ENCODE data around the gene TMEM143. TPM values are rescaled to one million over a fixed set of nuclear protein-coding genes. Genes with fewer than 3 reads are reported as not detected.

TMEM143 gene
- total and polyA plus RNA-seq, 4 donors = 3.2 to 10.2 (median 6.7) TPM

GRCh38 chr19:48365602-48366001, 1.9 kb upstream of the TMEM143 start:
- WGBS = 97% methylated on average over 11 of the region's 11 CpGs
- no peak for DNase-seq (ENCODE audit: low spot score)
- H3K4me1 ChIP-seq (ENCODE audit: control insufficient read depth in 4 of 4, insufficient read depth in 4 of 4, low read length in 3 of 4) = peaks cover 0 to 11% (median 6%) of the 10 kb centered on the region in 4 donors
- H3K9me3 ChIP-seq (ENCODE audit: control insufficient read depth in 4 of 4, low read length in 3 of 4) = no peaks in the 10 kb centered on the region
- TF ChIP-seq, protein P1, sequence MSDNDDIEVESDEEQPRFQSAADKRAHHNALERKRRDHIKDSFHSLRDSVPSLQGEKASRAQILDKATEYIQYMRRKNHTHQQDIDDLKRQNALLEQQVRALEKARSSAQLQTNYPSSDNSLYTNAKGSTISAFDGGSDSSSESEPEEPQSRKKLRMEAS (IDR thresholded peaks at IDR 0.05) = no peak
- no peak overlapping the region for H3K27ac ChIP-seq (ENCODE audit: low read depth in 1 of 2, low read length in 2 of 2)
- peaks cover 0 to 1% (median 0%) of the 10 kb centered on the region in 4 donors for H3K36me3 ChIP-seq (ENCODE audit: control insufficient read depth in 4 of 4, insufficient read depth in 3 of 4, low read depth in 1 of 4, low read length in 3 of 4)
- no peak overlapping the region for H3K4me3 ChIP-seq (ENCODE audit: low read depth in 1 of 3, low read length in 3 of 3)
- no peak overlapping the region for H3K9ac ChIP-seq (ENCODE audit: low read depth in 1 of 2, low read length in 2 of 2)
- no peaks in the 10 kb centered on the region for H3K27me3 ChIP-seq (ENCODE audit: control insufficient read depth in 4 of 4, insufficient read depth in 4 of 4, low read length in 3 of 4)

- Histone ChIP-seq H3K27me3 (ENCODE audit: control insufficient read depth in 4 of 4, insufficient read depth in 4 of 4, low read length in 3 of 4) (no peaks in the 10 kb centered on the region), H3K9me3 (ENCODE audit: control insufficient read depth in 4 of 4, low read length in 3 of 4) (no peaks in the 10 kb centered on the region), H3K4me3 (ENCODE audit: low read depth in 1 of 3, low read length in 3 of 3) (peak overlapping the region in 1 of 3 donors; percentile 7), H3K4me1 (ENCODE audit: control insufficient read depth in 4 of 4, insufficient read depth in 4 of 4, low read length in 3 of 4) (peaks cover 0 to 11% (median 6%) of the 10 kb centered on the region in 4 donors), H3K9ac (ENCODE audit: low read depth in 1 of 2, low read length in 2 of 2) (no peak overlapping the region), H3K27ac (ENCODE audit: low read depth in 1 of 2, low read length in 2 of 2) (peak overlapping the region in 1 of 2 donors; percentile 99), H3K36me3 (ENCODE audit: control insufficient read depth in 4 of 4, insufficient read depth in 3 of 4, low read depth in 1 of 4, low read length in 3 of 4) (peaks cover 0 to 3% (median under 1%) of the 10 kb centered on the region in 4 donors)
- 71% methylated on average over 10 of the region's 10 CpGs for WGBS
- no peak for DNase-seq (ENCODE audit: low spot score)
- TF ChIP-seq REST (IDR thresholded peaks at IDR 0.05) (no peak), SP1 (IDR thresholded peaks at IDR 0.05) (no peak), TAF1 (conservative IDR thresholded peaks at IDR 0.05) (no peak), HNF4A (conservative IDR thresholded peaks at IDR 0.05) (no peak), FOXA2 (IDR thresholded peaks at IDR 0.05) (no peak), FOXA1 (IDR thresholded peaks at IDR 0.05) (no peak), GABPA (IDR thresholded peaks at IDR 0.05 in 1 of 2, conservative IDR thresholded peaks at IDR 0.05 in 1 of 2) (no peak), NR2F2 (IDR thresholded peaks at IDR 0.05) (no peak)
- TF ChIP-seq, protein P2, sequence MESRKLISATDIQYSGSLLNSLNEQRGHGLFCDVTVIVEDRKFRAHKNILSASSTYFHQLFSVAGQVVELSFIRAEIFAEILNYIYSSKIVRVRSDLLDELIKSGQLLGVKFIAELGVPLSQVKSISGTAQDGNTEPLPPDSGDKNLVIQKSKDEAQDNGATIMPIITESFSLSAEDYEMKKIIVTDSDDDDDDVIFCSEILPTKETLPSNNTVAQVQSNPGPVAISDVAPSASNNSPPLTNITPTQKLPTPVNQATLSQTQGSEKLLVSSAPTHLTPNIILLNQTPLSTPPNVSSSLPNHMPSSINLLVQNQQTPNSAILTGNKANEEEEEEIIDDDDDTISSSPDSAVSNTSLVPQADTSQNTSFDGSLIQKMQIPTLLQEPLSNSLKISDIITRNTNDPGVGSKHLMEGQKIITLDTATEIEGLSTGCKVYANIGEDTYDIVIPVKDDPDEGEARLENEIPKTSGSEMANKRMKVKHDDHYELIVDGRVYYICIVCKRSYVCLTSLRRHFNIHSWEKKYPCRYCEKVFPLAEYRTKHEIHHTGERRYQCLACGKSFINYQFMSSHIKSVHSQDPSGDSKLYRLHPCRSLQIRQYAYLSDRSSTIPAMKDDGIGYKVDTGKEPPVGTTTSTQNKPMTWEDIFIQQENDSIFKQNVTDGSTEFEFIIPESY (IDR thresholded peaks at IDR 0.05) = no peak
- TF ChIP-seq, protein P1 (IDR thresholded peaks at IDR 0.05) = no peak
- TF ChIP-seq, protein P3, sequence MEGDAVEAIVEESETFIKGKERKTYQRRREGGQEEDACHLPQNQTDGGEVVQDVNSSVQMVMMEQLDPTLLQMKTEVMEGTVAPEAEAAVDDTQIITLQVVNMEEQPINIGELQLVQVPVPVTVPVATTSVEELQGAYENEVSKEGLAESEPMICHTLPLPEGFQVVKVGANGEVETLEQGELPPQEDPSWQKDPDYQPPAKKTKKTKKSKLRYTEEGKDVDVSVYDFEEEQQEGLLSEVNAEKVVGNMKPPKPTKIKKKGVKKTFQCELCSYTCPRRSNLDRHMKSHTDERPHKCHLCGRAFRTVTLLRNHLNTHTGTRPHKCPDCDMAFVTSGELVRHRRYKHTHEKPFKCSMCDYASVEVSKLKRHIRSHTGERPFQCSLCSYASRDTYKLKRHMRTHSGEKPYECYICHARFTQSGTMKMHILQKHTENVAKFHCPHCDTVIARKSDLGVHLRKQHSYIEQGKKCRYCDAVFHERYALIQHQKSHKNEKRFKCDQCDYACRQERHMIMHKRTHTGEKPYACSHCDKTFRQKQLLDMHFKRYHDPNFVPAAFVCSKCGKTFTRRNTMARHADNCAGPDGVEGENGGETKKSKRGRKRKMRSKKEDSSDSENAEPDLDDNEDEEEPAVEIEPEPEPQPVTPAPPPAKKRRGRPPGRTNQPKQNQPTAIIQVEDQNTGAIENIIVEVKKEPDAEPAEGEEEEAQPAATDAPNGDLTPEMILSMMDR (IDR thresholded peaks at IDR 0.05; ENCODE audit: low read depth, low read length, missing input control) = no peak
Observed at GRCh38 chr19:48364598-48365348, 1.0 kb upstream of the TMEM143 start.
